H1 (cell line): ENCODE measurements around the gene BCAS2. TPM values are rescaled to one million over a fixed set of nuclear protein-coding genes. Genes with fewer than 3 reads are reported as not detected.

Experiments used
- CEBPB ChIP-seq: IDR thresholded peaks from 2 replicates; pipeline ENCODE4 v1.6.1; 2012; ENCODE audit warnings: low read depth, low read length
- TBP ChIP-seq: IDR thresholded peaks from 2 replicates; pipeline ENCODE4 v1.6.1; 2011; ENCODE audit warnings: low read depth, low read length, improper control_type of control experiment
- polyA plus RNA-seq, 7 experiments: library from polyadenylated mRNA; depleted of rRNA in 3 of 7; stranded (reverse) in 5 of 7; unstranded in 2 of 7; fragments of >200 nt in 5 of 7; fragments of 200-250 nt in 2 of 7; gene quantifications; 1 replicate in 5 of 7; 2 replicates in 1 of 7; 4 replicates in 1 of 7; pipeline versions ENCODE4 v1.2.1 to v1.2.3, GENCODE V29; 2011 to 2013; ENCODE audit warnings: missing spikeins in 2 of 7, mixed read lengths in 2 of 7
- total RNA-seq: library from RNA; stranded (reverse); fragmentation: NEBNext Ultra II Directional; extraction: Animal tissue kit (Norgen Biotek cat#: 25700); gene quantifications from 2 replicates; pipeline ENCODE4 v1.2.1, GENCODE V29; 2021

Gene BCAS2
- total and polyA plus RNA-seq, 2 of the 8 experiments (the other 6 are each of a cell fraction or from before 2014, with no cell fraction given) = 18.0 to 52.2 TPM

- no peak for TF ChIP-seq TBP
- no peak for TF ChIP-seq CEBPB
Measured at GRCh38 chr1:114623364-114623763, 41.9 kb upstream of the BCAS2 start (continued).
